Calu3 (cell line): Measurements from ENCODE around the gene ZNF787. TPM values are rescaled to one million over a fixed set of nuclear protein-coding genes. Genes with fewer than 3 reads are reported as not detected.

Experiments
- Bru-seq: library from RNA; stranded (reverse); fragments of 400-500 nt; gene quantifications from one replicate; lab custom pipeline; 2021; lab: Mats Ljungman, UMichigan
- BruChase-seq, 2 experiments: library from RNA; stranded (reverse); fragments of 400-500 nt; gene quantifications; one replicate each; lab custom pipeline; 2021; lab: Mats Ljungman, UMichigan
- BruUV-seq: library from RNA; stranded (reverse); fragments of 400-500 nt; replicated peaks from 2 replicates; lab custom pipeline; 2021; lab: Mats Ljungman, UMichigan
- CTCF ChIA-PET: fragments of 300-600 bp; sonication (Branson Sonifier 250); formaldehyde crosslinking; loops from one replicate; lab custom pipeline; 2022; ENCODE audit warnings: antibody characterized with exemption; lab: Charles Lee
- DNase-seq: peaks from one replicate; pipeline ENCODE4 v3.0.0; 2022
- H3K27ac Mint-ChIP-seq: one replicate; pipeline ENCODE4 v1.8.0; 2022; ENCODE audit warnings: mixed read lengths; ENCODE audit not compliant: unreplicated experiment
- H3K27me3 Mint-ChIP-seq: one replicate; pipeline ENCODE4 v1.8.0; 2022; ENCODE audit warnings: mixed read lengths; ENCODE audit not compliant: unreplicated experiment
- H3K36me3 Mint-ChIP-seq: one replicate; pipeline ENCODE4 v1.8.0; 2022; ENCODE audit warnings: mild to moderate bottlenecking, moderate library complexity, mixed read lengths; ENCODE audit not compliant: insufficient read depth, unreplicated experiment
- H3K4me1 Mint-ChIP-seq: one replicate; pipeline ENCODE4 v1.8.0; 2022; ENCODE audit warnings: mild to moderate bottlenecking, low read depth, mixed read lengths; ENCODE audit not compliant: unreplicated experiment
- H3K4me3 Mint-ChIP-seq: one replicate; pipeline ENCODE4 v1.8.0; 2022; ENCODE audit warnings: mild to moderate bottlenecking, low read depth, moderate library complexity, mixed read lengths; ENCODE audit not compliant: unreplicated experiment
- H3K9me3 Mint-ChIP-seq: one replicate; pipeline ENCODE4 v1.8.0; 2022; ENCODE audit warnings: low read depth, mixed read lengths; ENCODE audit not compliant: unreplicated experiment
- intact Hi-C: fragments of 100-400 bp; cut with micrococcal nuclease; formaldehyde crosslinking; loops from one replicate; pipeline ENCODE4 v1.10.0; 2022; ENCODE audit not compliant: unreplicated experiment
- long read RNA-seq: library from polyadenylated mRNA; stranded (forward); transcript quantifications from one replicate; pipeline ENCODE4 v2.0.0, GENCODE V29; 2022
- total RNA-seq: library from RNA; stranded (reverse); gene quantifications from 2 replicates; pipeline ENCODE4 v1.2.3, GENCODE V29; 2022
- TF ChIP-seq, protein P1 (sequence below): fragments of 200-600 bp; IDR thresholded peaks from one replicate; pipeline ENCODE4 v1.8.0; 2022; ENCODE audit warnings: antibody characterized with exemption; ENCODE audit not compliant: unreplicated experiment

Gene ZNF787
- 68.5 and 77.3 TPM in 2 replicates for total RNA-seq
- Bru-seq, nascent RNA, result percentile 82 among the genes with signal in this experiment
- BruChase-seq, experiment 1, labeled RNA remaining after a 6-hour chase, result percentile 81 among the genes with signal in this experiment
- BruChase-seq, experiment 2, labeled RNA remaining after a 2-hour chase, result percentile 78 among the genes with signal in this experiment
- long read RNA-seq, transcript ZNF787-203 (3 exons, 1,925 nt), result major isoform, 24 of 50 reads
- long read RNA-seq, partial matches to known transcripts, result 0 of 50 reads
- long read RNA-seq, other reads (novel, unspliced or antisense), result 22 of 50 reads

DNA sequence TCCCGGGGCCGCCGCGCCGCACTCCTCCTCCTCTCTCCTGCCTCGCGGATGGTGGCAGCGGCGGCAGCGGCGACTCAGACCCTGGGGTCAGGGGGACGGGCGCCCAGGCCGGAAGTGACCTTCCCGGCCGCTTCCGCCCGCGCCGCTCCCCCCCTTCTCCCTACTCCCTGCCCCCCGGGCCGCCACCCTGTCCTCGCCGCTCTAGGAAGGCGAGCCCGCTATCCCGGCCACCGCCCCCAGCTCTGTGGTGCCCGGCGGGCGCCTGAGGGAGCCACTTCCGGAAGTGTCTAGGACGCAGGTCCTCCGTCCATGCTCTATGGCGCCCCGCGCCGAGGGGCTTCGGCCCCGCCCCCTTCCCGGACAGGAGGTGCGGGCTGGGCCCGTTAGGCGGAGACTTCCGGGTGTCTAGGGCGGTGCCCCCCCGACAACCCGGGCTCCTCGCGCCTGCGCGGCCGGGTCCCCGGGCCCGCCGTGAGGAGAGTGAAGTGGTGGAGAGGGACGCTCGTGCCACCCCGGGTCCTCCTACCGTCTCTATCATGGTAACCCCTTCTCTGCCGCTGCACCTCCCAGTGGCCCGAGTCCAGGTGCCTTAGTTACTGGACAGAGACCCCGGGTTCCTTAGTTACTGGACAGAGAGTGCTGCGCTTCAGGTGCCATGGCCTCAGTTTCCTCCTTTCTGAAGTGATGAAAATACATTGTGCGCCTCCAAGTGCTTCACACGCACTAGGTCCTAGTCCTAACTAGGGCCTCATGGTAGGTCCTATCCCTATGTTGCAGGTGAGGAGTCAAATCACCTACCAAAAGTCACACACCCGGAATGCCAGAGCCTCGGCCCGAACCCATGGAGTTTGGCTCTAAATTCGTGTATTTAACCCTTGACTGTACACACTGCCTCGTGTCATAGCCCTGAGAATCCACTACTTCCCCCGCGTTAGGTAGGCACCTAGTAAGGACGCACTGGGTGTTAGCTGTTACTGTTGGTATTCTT lies at the start of gene ZNF787:
ZNF787 (minus strand) TSS at position 116 of the 988 bp plus-strand sequence. CDS start 18,078 bp downstream, outside the sequence.
- TF ChIP-seq, protein P1, sequence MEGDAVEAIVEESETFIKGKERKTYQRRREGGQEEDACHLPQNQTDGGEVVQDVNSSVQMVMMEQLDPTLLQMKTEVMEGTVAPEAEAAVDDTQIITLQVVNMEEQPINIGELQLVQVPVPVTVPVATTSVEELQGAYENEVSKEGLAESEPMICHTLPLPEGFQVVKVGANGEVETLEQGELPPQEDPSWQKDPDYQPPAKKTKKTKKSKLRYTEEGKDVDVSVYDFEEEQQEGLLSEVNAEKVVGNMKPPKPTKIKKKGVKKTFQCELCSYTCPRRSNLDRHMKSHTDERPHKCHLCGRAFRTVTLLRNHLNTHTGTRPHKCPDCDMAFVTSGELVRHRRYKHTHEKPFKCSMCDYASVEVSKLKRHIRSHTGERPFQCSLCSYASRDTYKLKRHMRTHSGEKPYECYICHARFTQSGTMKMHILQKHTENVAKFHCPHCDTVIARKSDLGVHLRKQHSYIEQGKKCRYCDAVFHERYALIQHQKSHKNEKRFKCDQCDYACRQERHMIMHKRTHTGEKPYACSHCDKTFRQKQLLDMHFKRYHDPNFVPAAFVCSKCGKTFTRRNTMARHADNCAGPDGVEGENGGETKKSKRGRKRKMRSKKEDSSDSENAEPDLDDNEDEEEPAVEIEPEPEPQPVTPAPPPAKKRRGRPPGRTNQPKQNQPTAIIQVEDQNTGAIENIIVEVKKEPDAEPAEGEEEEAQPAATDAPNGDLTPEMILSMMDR, result no peak
- intact Hi-C loops, result loop anchor here (1.0 to 2.0 kb wide), 2 partner anchors 15 to 19 kb away; no protein-coding TSS in a partner anchor
- Mint-ChIP-seq H3K36me3 (peaks cover 37% of the 10 kb centered on the region), H3K27ac (peak within 1 kb of the TSS; percentile 85), H3K9me3 (no peaks in the 10 kb centered on the region), H3K4me1 (peaks cover 12% of the 10 kb centered on the region), H3K27me3 (no peaks in the 10 kb centered on the region), H3K4me3 (peak within 1 kb of the TSS; percentile 84)
- CTCF ChIA-PET, result interaction anchor here (0.6 to 1.5 kb wide), 8 partner anchors 11 to 212 kb away, joined by 3 to 5 read pairs (median 4); no protein-coding TSS in a partner anchor
- no TSS peak for BruUV-seq
- DNase-seq, result peak; percentile 100

DNA sequence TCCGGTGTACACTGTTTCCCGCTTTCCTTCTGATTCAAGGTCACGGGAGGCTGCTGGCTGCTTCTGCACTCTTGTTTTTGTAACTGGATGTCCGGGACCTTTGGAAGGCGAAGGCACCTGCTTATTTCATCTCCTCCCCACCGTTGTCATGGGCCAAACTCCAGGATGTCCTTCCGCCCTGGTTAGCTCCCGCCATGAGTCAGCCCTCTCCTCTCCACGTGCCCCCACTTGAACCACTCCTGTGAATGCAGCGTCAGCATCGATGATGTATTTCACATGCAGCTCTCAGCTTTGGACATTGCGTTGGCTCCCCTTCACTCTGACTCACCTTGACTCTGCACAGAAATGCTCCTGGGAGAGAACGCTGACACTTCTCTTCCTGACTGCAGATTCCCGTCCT lies 49.2 kb upstream of the ZNF787 start:
- H3K27me3 Mint-ChIP-seq, result peaks cover 25% of the 10 kb centered on the region
- CTCF ChIA-PET, result interaction anchor here (0.7 to 1.8 kb wide), 4 partner anchors 27 to 89 kb away, joined by 4 to 8 read pairs (median 6); no protein-coding TSS in a partner anchor
- intact Hi-C loops, result loop anchor here (2.0 to 10.0 kb wide), 2 partner anchors 59 to 165 kb away; no protein-coding TSS in a partner anchor
- H3K4me3 Mint-ChIP-seq, result peak overlapping the region; percentile 27
- peaks cover 11% of the 10 kb centered on the region for H3K4me1 Mint-ChIP-seq
- no peaks in the 10 kb centered on the region for H3K9me3 Mint-ChIP-seq
- DNase-seq, result peak; percentile 65
- no TSS peak for BruUV-seq
- TF ChIP-seq, protein P1, result no peak
- peaks cover 4% of the 10 kb centered on the region for H3K36me3 Mint-ChIP-seq
- no peak overlapping the region for H3K27ac Mint-ChIP-seq

DNA sequence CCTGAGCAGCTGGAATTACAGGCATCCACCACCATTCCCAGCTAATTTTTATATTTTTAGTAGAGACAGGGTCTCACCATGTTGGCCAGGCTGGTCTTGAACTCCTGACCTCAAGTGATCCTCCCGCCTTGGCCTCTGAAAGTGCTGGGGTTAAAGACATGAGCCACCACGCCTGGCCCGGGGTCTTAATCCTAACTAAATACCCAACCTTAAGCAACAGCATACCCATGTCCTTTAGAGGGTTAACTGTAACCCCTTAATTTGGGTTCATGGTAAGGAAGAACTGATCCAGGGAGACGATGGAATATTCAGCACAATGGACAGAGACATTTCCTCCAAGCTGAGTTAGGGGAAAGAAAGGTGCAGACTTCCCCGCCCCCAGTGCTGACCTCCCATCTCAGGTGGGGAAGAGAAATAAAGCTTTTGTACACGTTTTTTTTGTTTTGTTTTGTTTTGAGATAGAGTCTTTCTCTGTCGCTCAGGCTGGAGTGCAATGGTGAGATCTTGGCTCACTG lies 46.0 kb upstream of the ZNF787 start:
- H3K27me3 Mint-ChIP-seq, result no peaks in the 10 kb centered on the region
- H3K4me3 Mint-ChIP-seq, result no peak overlapping the region
- peaks cover 11% of the 10 kb centered on the region for H3K4me1 Mint-ChIP-seq
- no peaks in the 10 kb centered on the region for H3K9me3 Mint-ChIP-seq
- DNase-seq, result no peak
- intact Hi-C loops, result no loop called here
- CTCF ChIA-PET, result interaction anchor here (0.6 to 1.4 kb wide), 2 partner anchors 15 to 25 kb away, joined by 3 to 4 read pairs; no protein-coding TSS in a partner anchor
- no TSS peak for BruUV-seq
- TF ChIP-seq, protein P1, result no peak
- peaks cover 14% of the 10 kb centered on the region for H3K36me3 Mint-ChIP-seq
- H3K27ac Mint-ChIP-seq, result no peak overlapping the region

DNA sequence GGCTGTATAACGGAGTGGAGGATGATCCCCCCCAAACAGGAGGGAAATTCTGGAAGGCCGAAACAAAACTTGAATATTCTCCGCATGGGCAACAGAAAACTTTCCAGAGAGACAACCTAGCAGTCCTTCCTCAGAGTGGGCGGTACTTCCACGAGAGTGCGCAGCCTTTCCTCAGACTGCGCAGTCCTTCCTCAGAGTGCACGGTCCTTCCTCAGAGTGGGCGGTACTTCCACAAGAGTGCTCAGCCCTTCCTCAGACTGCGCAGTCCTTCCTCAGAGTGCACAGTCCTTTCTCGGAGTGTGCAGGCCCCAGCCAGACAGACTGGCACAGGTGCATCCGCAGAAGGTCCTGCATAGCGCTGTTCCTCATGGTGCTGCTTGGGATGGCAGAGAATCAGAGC lies 42.0 kb upstream of the ZNF787 start:
- Mint-ChIP-seq H3K4me1 (no peaks in the 10 kb centered on the region), H3K9me3 (peaks cover 3% of the 10 kb centered on the region), H3K27ac (no peak overlapping the region), H3K36me3 (peaks cover 37% of the 10 kb centered on the region), H3K27me3 (no peaks in the 10 kb centered on the region), H3K4me3 (no peak overlapping the region)
- no peak for DNase-seq
- CTCF ChIA-PET, result interaction anchor here (0.7 kb wide), 1 partner anchor 90 kb away, joined by 5 read pairs; no protein-coding TSS in a partner anchor
- TF ChIP-seq, protein P1, result no peak
- intact Hi-C loops, result no loop called here
- no TSS peak for BruUV-seq
